GM13977 (cell line): Measurements from ENCODE around the gene GRID2IP.
"Not testable (repeated sequence)": the region's sequence is repeated elsewhere in the genome, so short reads cannot be mapped to it uniquely, and the experiment has no call there.

ENCODE experiments used
- DNase-seq: peaks from one replicate; pipeline ENCODE4 v3.0.0; 2012; ENCODE audit warnings: low spot score
- CTCF ChIP-seq: IDR thresholded peaks from 2 replicates; pipeline ENCODE4 v1.5.1; 2012; ENCODE audit warnings: mild to moderate bottlenecking, control low read depth; ENCODE audit not compliant: insufficient read depth; ENCODE audit errors: extremely low read depth, missing control alignments
- in situ Hi-C: fragments of 300-500 bp; cut with MboI; formaldehyde crosslinking; loops from one replicate; pipeline ENCODE4 v1.12.0; 2022; ENCODE audit warnings: low sequenced_read_pairs, low pct_unique_long_range_greater_than_20kb, mixed read lengths, inconsistent platforms; ENCODE audit not compliant: unreplicated experiment

GRID2IP gene

GRCh38 chr7:6461946-6462550 is 89.2 kb downstream of the GRID2IP start:
- DNase-seq, result no peak
- in situ Hi-C loops, result no loop called here
- TF ChIP-seq CTCF, result no peak

GRCh38 chr7:6460990-6461584 is 90.2 kb downstream of the GRID2IP start:
- TF ChIP-seq CTCF, result no peak
- no peak for DNase-seq
- in situ Hi-C loops, result no loop called here

GRCh38 chr7:6460303-6460702 is 91.0 kb downstream of the GRID2IP start:
- in situ Hi-C loops, result no loop called here
- no peak for DNase-seq
- TF ChIP-seq CTCF, result no peak

DNA sequence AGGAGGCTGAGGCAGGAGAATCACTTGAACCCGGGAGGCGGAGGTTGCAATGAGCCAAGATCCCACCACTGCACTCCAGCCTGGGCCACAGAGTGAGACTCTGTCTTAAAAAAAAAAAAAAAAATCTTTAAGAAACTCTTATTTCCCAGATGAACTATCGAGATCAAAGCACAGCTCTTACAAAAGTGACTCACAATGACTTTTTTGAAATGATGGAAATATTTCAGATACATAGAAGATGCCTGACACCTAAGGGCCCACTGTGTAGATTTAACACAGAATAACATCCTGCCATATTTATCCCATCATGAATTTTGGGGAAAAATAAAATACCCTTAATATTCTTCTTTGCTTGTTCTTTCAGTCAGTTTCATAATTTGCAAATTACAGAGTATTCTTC is 92.6 kb downstream of the GRID2IP start:
- in situ Hi-C loops, DNase-seq: not testable (repeated sequence)

- in situ Hi-C loops, result no loop called here
- TF ChIP-seq CTCF, result no peak
- DNase-seq, result no peak
Observed at GRCh38 chr7:6453734-6454133, 97.5 kb downstream of the GRID2IP start.

GRCh38 chr7:6451224-6451705 is 100.0 kb downstream of the GRID2IP start:
- no peak for DNase-seq
- no peak for TF ChIP-seq CTCF

DNA sequence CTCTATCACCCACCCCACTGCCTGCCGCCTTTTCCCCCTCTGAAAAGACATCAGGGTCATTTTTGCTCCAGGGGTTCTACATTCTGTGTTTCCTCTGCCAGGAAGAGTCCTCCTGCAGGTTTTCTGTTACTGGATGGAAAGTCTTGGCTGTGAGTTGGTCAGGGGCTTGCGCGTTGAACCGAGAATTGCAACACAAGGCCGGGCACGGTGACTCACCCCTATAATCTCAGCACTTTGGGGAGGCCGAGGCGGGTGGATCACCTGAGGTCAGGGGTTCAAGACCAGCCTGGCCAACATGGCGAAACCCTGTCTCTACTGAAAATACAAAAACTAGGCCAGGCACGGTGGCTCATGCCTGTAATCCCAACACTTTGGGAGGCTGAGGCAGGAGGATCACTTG is 100.7 kb downstream of the GRID2IP start:
- DNase-seq, in situ Hi-C loops: not testable (repeated sequence)

More at GRCh38 chr7:6451224-6451705, 100.0 kb downstream of the GRID2IP start:
- in situ Hi-C loops, result no loop called here

DNA sequence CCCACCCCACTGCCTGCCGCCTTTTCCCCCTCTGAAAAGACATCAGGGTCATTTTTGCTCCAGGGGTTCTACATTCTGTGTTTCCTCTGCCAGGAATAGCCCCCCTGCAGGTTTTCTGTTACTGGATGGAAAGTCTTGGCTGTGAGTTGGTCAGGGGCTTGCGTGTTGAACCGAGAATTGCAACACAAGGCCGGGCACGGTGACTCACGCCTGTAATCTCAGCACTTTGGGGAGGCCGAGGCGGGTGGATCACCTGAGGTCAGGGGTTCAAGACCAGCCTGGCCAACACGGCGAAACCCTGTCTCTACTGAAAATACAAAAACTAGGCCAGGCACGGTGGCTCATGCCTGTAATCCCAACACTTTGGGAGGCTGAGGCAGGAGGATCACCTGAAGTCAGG is 101.4 kb downstream of the GRID2IP start:
- in situ Hi-C loops, DNase-seq: not testable (repeated sequence)
